ENCODE measurements around the gene SERPINI1. TPM values are rescaled to one million over a fixed set of nuclear protein-coding genes. Genes with fewer than 3 reads are reported as not detected.

Gene SERPINI1
- total and polyA plus RNA-seq, 4 donors: 29.6 to 127 (median 74.9) TPM

DNA sequence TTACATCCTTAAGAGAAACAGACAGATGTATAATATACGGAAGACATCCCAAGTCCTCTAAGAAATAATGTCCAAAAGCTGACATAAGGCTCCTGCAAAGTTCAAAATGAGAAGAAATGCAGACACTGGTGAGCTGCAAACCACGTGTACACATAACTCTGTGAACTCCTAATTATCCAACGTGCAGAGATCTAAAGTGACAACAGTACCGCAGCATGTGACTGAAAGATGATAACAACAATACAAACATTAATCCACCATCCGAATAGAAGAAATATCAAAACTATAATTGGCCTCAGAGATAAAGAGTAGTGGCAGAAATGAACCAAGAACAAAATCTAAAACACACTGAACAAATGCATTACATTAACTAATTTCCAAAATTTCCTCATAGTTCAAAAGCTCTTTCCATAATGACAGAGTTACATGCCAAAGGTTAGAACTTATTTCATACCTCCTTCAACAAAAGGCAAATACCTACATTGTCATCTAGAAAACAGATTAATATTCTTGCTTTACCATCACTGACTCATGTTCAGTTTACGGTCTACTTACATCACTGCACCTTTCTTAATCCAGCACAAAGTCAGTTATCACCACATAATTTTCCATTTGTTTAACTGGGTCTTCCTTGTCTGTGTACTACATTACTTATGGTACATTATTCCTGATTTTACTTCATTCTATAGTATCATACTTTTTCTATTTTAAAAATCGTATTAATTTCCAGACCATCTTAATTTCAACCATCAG, 3.0 kb upstream of the SERPINI1 start:
- no peaks in the 10 kb centered on the region for H3K36me3 ChIP-seq (ENCODE audit: control insufficient read depth, insufficient read depth, low read length)
- no peaks in the 10 kb centered on the region for H3K9me3 ChIP-seq (ENCODE audit: control insufficient read depth, insufficient read depth, low read length)
- H3K27ac ChIP-seq (ENCODE audit: low read depth, low read length): no peak overlapping the region
- peaks cover 6% of the 10 kb centered on the region for H3K4me1 ChIP-seq (ENCODE audit: control insufficient read depth, insufficient read depth, low read length)
- no peaks in the 10 kb centered on the region for H3K27me3 ChIP-seq (ENCODE audit: control insufficient read depth, insufficient read depth, low read length)
- WGBS (ENCODE audit: insufficient coverage): 100% methylated on average over 2 of the region's 7 CpGs
- no peak for DNase-seq (ENCODE audit: low read depth in 4 of 6, low spot score in 6 of 6)
- H3K4me3 ChIP-seq (ENCODE audit: low read depth, low read length): no peak overlapping the region

DNA sequence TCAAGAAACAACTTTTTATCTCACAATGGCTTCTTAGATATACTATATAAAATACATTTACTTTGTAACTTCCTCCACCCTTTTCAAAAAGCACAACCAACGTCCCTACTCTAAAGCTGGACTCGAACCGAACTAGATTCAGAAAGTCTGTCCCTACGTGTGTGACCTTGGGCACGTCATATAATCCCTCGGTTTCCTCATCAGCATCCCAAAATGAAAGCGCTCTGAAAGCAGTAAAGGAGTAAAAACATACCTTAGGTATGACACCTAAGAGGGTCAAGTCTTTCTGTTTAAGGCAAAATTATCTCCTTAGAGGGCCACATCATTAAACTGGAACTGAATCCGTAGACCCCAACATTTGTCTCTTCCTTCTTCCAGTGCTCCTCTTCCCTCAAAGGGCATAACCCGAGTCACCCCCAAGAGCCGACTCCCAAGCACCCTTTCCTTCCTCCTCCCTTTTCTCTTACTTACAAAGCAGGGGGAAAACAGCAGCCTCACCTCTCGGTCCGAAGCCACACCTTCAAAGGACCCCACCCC, 1.5 kb upstream of the SERPINI1 start:
- H3K36me3 ChIP-seq (ENCODE audit: control insufficient read depth, insufficient read depth, low read length): no peaks in the 10 kb centered on the region
- under 1% methylated on average over 9 of the region's 12 CpGs for WGBS (ENCODE audit: insufficient coverage)
- DNase-seq (ENCODE audit: low read depth in 4 of 6, low spot score in 6 of 6): peak in 1 of 6 donors; percentile 2
- no peaks in the 10 kb centered on the region for H3K27me3 ChIP-seq (ENCODE audit: control insufficient read depth, insufficient read depth, low read length)
- peak overlapping the region; percentile 98 for H3K4me3 ChIP-seq (ENCODE audit: low read depth, low read length)
- peak overlapping the region; percentile 62 for H3K27ac ChIP-seq (ENCODE audit: low read depth, low read length)
- H3K9me3 ChIP-seq (ENCODE audit: control insufficient read depth, insufficient read depth, low read length): no peaks in the 10 kb centered on the region
- peaks cover 6% of the 10 kb centered on the region for H3K4me1 ChIP-seq (ENCODE audit: control insufficient read depth, insufficient read depth, low read length)

DNA sequence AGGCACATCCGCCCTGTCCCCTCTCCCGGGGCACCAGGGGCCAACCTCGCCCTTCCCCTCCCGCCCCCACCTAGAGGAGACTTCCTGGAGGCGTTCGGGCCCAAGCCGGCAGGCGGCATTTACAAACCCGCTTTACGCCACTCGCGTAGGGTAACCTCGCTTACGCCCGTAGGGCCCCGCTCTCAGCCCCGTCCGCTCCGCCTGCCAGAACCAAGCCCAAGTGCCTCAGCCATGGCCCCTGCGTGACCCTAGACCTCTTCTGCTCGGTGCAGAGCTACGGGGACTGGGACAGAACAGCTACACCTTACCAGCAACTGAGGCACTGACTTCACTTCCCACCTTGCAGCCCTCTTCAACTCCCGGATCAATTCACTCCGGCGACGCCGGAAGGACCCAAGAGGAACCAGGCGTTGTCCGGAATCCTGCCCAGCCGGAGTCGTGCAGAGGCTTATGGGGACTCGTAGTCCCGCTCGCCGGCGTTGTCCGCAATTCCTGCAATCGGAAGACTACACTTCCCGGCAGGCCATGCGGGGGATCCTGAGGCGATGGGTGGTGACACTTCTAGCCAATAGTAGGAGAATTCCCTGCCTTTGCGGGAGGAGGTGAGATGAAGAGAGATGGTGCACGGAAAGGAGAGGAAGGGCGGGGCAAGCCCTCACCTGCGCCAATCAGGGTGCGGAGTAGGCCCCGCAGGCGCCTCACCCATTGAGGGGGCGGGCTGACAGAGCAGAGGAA, 856 bp upstream of the SERPINI1 start, which contains the start of gene PDCD10:
TSS of gene PDCD10 (minus strand) at position 395 of the 735 bp plus-strand sequence. CDS start 14,735 bp downstream, outside the sequence.
- Histone ChIP-seq H3K9me3 (ENCODE audit: control insufficient read depth, insufficient read depth, low read length) (no peaks in the 10 kb centered on the region), H3K4me3 (ENCODE audit: low read depth, low read length) (peak within 1 kb of the TSS; percentile 98), H3K27ac (ENCODE audit: low read depth, low read length) (peak within 1 kb of the TSS; percentile 91), H3K36me3 (ENCODE audit: control insufficient read depth, insufficient read depth, low read length) (no peaks in the 10 kb centered on the region), H3K27me3 (ENCODE audit: control insufficient read depth, insufficient read depth, low read length) (no peaks in the 10 kb centered on the region), H3K4me1 (ENCODE audit: control insufficient read depth, insufficient read depth, low read length) (peaks cover 6% of the 10 kb centered on the region)
- WGBS (ENCODE audit: insufficient coverage): under 1% methylated on average over 46 of the region's 49 CpGs
- DNase-seq (ENCODE audit: low read depth in 4 of 6, low spot score in 6 of 6): peak; percentile 94 to 100 (median 97)

DNA sequence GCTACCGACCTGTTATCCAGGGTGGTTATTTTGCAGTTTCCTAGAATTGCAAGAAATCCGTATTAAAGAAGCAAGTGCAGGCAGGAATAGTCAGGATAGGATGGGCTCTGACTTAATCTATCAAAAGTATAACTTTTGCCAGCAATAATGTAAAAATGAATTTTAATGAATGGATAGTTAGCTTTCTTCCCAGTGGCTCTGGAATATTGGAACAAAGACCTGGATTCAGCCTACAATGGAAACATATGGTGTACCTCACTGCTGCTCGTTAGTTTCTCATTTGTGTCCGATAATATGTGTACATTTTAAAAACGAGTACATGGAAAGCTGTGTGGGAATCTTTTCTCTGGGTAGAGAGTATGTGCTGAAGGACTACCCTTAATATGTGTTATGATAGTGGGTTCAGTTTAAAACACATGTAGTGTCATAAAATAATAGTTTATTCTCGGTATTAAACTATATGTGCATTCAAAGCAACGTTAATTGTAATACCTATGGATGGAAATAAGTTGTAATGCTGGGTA, 805 bp downstream of the SERPINI1 start:
- WGBS (ENCODE audit: insufficient coverage): 24% methylated on average over 3 of the region's 7 CpGs
- Histone ChIP-seq H3K36me3 (ENCODE audit: control insufficient read depth, insufficient read depth, low read length) (no peaks in the 10 kb centered on the region), H3K9me3 (ENCODE audit: control insufficient read depth, insufficient read depth, low read length) (no peaks in the 10 kb centered on the region), H3K4me3 (ENCODE audit: low read depth, low read length) (peak overlapping the region; percentile 98), H3K27ac (ENCODE audit: low read depth, low read length) (no peak overlapping the region), H3K4me1 (ENCODE audit: control insufficient read depth, insufficient read depth, low read length) (peaks cover 6% of the 10 kb centered on the region), H3K27me3 (ENCODE audit: control insufficient read depth, insufficient read depth, low read length) (no peaks in the 10 kb centered on the region)
- DNase-seq (ENCODE audit: low read depth in 4 of 6, low spot score in 6 of 6): peak in 2 of 6 donors; percentile 8 to 25

DNA sequence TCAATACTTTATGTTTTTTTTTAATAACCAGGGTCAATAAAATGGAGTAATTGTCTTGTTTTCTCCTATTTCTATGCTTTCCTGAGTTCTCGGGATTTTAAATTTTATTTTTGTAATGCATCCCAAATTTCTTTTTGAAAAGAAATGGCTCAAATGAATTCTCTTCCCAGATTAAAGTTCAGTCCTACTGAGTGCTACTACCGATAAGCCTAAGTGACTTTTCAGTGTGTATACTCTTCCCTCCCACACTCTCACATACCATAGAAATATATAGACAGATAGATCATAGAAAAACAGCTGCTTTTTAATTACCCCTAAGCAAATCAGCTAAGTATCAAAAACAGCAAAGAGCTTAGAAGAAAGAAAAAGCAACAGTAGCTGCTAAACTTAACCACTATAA, 1.5 kb downstream of the SERPINI1 start:
- no peaks in the 10 kb centered on the region for H3K9me3 ChIP-seq (ENCODE audit: control insufficient read depth, insufficient read depth, low read length)
- no peak overlapping the region for H3K27ac ChIP-seq (ENCODE audit: low read depth, low read length)
- H3K4me3 ChIP-seq (ENCODE audit: low read depth, low read length): peak overlapping the region; percentile 98
- no peaks in the 10 kb centered on the region for H3K36me3 ChIP-seq (ENCODE audit: control insufficient read depth, insufficient read depth, low read length)
- peaks cover 6% of the 10 kb centered on the region for H3K4me1 ChIP-seq (ENCODE audit: control insufficient read depth, insufficient read depth, low read length)
- H3K27me3 ChIP-seq (ENCODE audit: control insufficient read depth, insufficient read depth, low read length): no peaks in the 10 kb centered on the region
- no CpG with 5 or more reads among the region's 2 CpGs for WGBS (ENCODE audit: insufficient coverage)
- DNase-seq (ENCODE audit: low read depth in 4 of 6, low spot score in 6 of 6): no peak

DNA sequence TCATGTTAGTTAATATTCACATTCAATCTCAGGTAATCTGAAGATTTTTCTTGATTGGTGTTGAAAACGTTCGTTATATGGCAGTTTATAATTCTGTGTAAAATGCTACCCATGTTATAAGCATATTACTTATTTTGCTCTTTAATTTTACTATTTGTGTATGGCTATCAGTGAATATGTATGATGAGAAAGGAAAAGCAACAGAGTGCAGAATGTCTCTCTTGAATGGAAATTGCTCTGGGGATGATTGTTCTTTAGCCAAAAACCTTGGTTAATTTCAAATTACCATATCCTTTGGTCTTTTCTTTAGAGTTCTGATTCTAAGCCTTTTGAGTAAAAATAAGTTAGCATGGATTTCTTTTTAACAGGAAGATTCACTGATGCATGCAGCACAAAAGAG, 2.5 kb downstream of the SERPINI1 start:
- no peak overlapping the region for H3K27ac ChIP-seq (ENCODE audit: low read depth, low read length)
- no peak for DNase-seq (ENCODE audit: low read depth in 4 of 6, low spot score in 6 of 6)
- H3K4me1 ChIP-seq (ENCODE audit: control insufficient read depth, insufficient read depth, low read length): peaks cover 6% of the 10 kb centered on the region
- no peak overlapping the region for H3K4me3 ChIP-seq (ENCODE audit: low read depth, low read length)
- WGBS (ENCODE audit: insufficient coverage): no CpG with 5 or more reads among the region's 2 CpGs
- no peaks in the 10 kb centered on the region for H3K36me3 ChIP-seq (ENCODE audit: control insufficient read depth, insufficient read depth, low read length)
- H3K27me3 ChIP-seq (ENCODE audit: control insufficient read depth, insufficient read depth, low read length): no peaks in the 10 kb centered on the region
- no peaks in the 10 kb centered on the region for H3K9me3 ChIP-seq (ENCODE audit: control insufficient read depth, insufficient read depth, low read length)

DNA sequence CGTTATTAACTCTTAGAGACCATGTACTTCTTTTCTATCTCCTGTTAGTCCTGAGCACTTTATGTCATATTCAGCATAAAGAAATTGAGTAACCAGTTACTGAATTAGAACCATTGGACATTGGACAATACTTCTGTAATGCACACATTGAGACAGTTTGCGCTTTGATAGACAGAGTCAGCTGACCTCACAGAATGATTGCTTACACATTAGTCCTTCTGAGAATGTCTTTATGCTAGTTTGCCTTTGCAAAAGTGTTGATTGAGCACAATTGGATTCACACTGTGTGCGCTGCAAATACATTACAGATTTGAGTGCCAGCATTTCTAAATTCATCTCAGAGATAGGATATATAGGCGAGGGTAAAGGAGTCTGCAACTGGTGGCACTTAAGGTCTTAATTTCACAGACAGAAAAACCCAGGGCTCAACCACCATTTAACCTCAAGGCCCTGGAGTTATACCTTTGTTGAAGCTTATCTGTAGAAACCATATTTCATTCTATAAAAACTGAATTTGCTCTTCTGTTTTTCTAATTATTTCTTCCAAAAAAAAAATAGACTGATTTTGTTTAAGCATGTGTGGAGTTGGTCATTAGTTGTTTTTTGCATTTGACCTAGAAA, 3.8 kb downstream of the SERPINI1 start:
- no peak overlapping the region for H3K27ac ChIP-seq (ENCODE audit: low read depth, low read length)
- no peak overlapping the region for H3K4me3 ChIP-seq (ENCODE audit: low read depth, low read length)
- DNase-seq (ENCODE audit: low read depth in 4 of 6, low spot score in 6 of 6): peak in 1 of 6 donors; percentile 15
- no CpG with 5 or more reads among the region's 4 CpGs for WGBS (ENCODE audit: insufficient coverage)
- H3K9me3 ChIP-seq (ENCODE audit: control insufficient read depth, insufficient read depth, low read length): no peaks in the 10 kb centered on the region
- no peaks in the 10 kb centered on the region for H3K27me3 ChIP-seq (ENCODE audit: control insufficient read depth, insufficient read depth, low read length)
- H3K36me3 ChIP-seq (ENCODE audit: control insufficient read depth, insufficient read depth, low read length): no peaks in the 10 kb centered on the region
- H3K4me1 ChIP-seq (ENCODE audit: control insufficient read depth, insufficient read depth, low read length): peaks cover 6% of the 10 kb centered on the region

DNA sequence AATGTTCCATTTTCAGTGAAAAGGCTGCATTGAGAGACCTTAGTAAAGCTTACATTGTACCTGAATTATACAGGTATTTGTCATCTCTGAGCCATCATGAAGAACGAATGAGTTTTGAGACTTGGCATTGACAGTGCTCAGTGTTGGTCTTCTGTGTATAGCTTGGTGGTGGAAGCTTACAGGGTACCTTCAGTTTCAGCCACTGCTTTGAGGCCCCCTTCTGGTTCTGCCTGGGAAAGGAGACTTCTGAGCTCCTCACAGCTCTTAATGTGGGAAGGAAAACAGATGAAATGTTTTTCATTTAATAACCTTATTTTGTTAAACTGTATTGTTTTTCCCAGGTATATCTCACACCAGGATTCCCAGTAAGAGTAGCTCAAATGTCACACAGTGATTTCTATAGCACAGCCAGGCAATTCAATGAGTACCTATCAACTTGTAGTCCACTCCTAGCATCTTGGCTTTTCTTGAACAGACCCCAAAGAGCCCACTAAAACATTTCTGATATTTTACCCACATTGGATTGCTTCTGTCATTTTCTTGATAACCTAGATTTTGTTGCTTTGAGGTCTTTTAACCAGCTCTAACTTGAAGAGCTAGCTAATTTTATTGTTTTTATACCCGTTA, 5.6 kb downstream of the SERPINI1 start:
- Histone ChIP-seq H3K9me3 (ENCODE audit: control insufficient read depth, insufficient read depth, low read length) (no peaks in the 10 kb centered on the region), H3K36me3 (ENCODE audit: control insufficient read depth, insufficient read depth, low read length) (no peaks in the 10 kb centered on the region), H3K4me3 (ENCODE audit: low read depth, low read length) (no peak overlapping the region), H3K4me1 (ENCODE audit: control insufficient read depth, insufficient read depth, low read length) (no peaks in the 10 kb centered on the region), H3K27ac (ENCODE audit: low read depth, low read length) (no peak overlapping the region), H3K27me3 (ENCODE audit: control insufficient read depth, insufficient read depth, low read length) (no peaks in the 10 kb centered on the region)
- DNase-seq (ENCODE audit: low read depth in 4 of 6, low spot score in 6 of 6): peak in 2 of 6 donors; percentile 36 to 54
- WGBS (ENCODE audit: insufficient coverage): 57% methylated on average over 1 of the region's 2 CpGs

DNA sequence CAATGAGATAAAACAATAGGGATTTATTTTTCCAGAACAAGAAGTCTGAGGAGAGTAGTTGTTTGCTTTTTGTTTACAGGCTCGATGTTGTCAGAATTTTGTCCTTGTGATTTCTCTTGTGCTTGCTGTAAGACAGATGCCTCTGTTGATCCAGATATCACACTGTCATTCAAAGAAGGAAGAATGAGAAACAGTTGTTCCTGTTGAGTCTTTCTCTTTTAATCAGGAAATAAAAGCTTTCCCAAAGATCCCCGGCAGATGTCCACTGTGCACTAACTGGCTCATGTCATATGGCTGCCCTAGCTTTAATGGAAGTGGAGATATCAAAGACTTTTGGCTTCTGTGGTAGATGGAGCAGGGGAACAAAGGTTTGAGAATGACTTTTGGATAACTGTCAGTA, 6.8 kb downstream of the SERPINI1 start:
- WGBS (ENCODE audit: insufficient coverage): 83% methylated on average over 1 of the region's 2 CpGs
- H3K9me3 ChIP-seq (ENCODE audit: control insufficient read depth, insufficient read depth, low read length): no peaks in the 10 kb centered on the region
- no peaks in the 10 kb centered on the region for H3K36me3 ChIP-seq (ENCODE audit: control insufficient read depth, insufficient read depth, low read length)
- no peaks in the 10 kb centered on the region for H3K4me1 ChIP-seq (ENCODE audit: control insufficient read depth, insufficient read depth, low read length)
- DNase-seq (ENCODE audit: low read depth in 4 of 6, low spot score in 6 of 6): peak in 1 of 6 donors; percentile 5
- H3K27ac ChIP-seq (ENCODE audit: low read depth, low read length): no peak overlapping the region
- H3K4me3 ChIP-seq (ENCODE audit: low read depth, low read length): no peak overlapping the region
- H3K27me3 ChIP-seq (ENCODE audit: control insufficient read depth, insufficient read depth, low read length): no peaks in the 10 kb centered on the region
